GM18868 (cell line): ENCODE data around the gene CCDC8.
"Not testable (repeated sequence)": the region's sequence is repeated elsewhere in the genome, so short reads cannot be mapped to it uniquely, and the experiment has no call there.

Experiments
- ATAC-seq: cut with Tn5 transposase; IDR thresholded peaks from one replicate; pipeline ENCODE4 v1.9.1; 2021; ENCODE audit warnings: mild to moderate bottlenecking, moderate library complexity; ENCODE audit not compliant: unreplicated experiment

The CCDC8 gene

GRCh38 chr19:46383846-46384245, 29.5 kb downstream of the CCDC8 start:
- ATAC-seq: no peak

DNA sequence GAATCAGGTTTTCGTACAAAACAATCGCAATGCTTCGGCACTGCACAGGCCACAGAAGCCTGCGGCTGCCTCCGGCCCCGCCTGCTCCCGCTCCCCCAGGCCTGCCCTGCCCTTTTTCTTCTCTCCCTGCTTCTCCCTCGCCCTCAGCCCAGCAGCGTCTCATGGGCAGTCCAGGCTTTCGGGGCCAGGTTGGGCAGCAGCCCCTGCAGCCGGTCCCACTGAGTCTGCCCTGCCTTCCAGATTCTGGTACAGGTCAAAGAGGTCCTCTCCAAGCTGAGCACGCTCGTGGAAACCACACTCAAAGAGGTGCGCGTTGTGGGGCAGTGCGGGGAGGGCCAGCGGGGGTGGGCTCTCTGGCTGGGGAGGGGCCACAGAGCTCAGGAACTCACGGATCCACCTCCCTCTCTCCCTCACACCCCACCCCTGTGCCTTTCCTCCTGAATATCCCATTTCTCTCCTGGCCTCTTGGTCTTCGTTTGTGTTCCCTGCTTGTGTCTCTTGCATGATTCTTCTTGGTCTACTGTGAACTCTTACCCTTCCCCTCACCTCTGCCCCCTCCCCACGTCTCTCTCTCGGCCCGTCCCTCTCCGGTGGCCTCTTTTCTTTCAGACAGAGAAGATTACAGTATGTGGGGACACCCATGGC, 30.1 kb downstream of the CCDC8 start:
- no peak for ATAC-seq

GRCh38 chr19:46381756-46382345, 31.5 kb downstream of the CCDC8 start:
- no peak for ATAC-seq

- ATAC-seq: no peak
Observed at GRCh38 chr19:46381346-46381745, 32.0 kb downstream of the CCDC8 start.

GRCh38 chr19:46380690-46381089, 32.7 kb downstream of the CCDC8 start:
- ATAC-seq: no peak

DNA sequence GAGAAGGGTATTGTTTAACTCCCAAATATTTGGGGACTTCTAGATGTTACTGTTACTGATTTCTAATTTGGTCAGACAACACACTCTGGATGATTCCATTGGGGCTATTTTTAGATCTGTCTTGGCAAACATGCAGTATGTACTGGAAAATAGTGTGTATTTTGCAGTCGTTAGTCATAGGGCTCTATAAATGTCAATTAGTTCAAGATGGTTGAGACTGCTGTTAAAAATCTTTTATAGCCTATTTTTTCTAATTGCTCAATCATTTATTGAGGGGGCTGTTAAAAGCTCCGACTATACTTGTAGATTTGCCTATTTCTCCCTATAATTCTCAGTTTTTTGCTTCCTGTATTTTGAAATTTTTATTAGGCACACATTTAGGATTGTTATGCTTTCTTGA, 35.1 kb downstream of the CCDC8 start:
- no peak for ATAC-seq

DNA sequence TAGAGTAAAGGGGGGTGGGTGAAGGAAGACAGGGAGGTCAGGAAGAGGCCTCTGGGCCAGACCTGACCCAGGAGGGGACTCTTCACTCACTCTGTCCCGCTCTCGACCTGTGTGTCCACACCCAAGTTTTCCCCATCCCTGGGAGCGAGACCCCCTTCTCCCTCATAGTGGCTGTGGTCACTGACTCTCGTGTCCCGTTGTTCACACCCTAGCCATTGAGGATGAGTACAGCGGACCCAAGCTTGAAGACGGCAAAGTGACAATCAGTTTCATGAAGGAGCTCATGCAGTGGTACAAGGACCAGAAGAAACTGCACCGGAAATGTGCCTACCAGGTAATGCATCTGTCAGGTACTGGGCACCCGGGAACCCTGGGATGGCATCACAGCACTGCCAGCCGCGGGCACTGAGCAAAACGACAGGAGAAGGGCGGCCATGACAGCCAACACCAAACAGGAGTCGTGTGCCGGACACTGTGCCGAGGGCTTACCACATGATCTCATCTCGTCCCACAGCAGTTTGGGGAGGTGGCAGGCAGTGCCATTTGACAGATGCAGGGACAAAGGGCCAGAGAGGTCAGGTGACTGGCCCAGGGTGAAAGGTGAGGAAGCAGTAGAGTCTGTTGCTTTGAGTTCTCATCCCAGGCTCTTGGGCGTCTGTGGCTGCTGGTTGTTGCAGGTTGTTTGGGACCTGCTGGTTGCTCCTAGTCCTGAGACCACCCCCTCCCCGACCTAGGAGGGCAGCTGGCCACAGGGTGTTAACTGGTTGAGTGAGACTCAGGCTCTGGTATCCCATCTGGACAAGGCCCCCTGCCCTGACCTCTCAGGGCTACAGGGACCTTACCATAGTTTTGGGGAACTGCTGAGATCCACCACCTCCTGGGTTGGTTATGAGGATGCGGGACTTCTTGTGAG, 36.9 kb downstream of the CCDC8 start:
- ATAC-seq: no peak

DNA sequence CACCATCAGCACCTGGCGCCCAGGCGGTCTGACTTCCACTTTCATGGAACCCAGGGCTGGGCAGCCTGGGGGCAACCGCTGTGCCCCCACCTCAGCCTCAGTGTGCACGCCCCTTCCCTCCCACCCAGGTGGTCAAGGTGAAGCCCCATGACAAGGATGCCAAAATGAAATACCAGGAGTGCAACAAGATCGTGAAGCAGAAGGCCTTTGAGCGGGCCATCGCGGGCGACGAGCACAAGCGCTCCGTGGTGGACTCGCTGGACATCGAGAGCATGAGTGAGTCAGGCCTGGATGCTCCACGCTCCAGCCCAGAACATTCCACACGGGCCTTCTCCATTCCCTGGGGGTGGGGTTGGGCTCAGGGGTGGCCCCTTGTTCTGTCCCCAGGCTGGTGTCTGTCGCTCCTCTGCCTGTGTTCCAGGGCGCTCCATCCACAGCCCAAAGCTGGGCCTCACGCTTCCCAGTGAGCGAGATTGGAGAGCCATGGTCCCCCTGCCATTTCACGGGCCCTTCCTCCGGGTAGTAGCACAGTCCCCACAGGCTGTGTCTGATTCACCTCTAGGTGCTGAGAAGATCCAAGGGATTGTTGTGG, 37.8 kb downstream of the CCDC8 start:
- not testable (repeated sequence) for ATAC-seq

- no peak for ATAC-seq
Observed at GRCh38 chr19:46374536-46375475, 38.6 kb downstream of the CCDC8 start.

DNA sequence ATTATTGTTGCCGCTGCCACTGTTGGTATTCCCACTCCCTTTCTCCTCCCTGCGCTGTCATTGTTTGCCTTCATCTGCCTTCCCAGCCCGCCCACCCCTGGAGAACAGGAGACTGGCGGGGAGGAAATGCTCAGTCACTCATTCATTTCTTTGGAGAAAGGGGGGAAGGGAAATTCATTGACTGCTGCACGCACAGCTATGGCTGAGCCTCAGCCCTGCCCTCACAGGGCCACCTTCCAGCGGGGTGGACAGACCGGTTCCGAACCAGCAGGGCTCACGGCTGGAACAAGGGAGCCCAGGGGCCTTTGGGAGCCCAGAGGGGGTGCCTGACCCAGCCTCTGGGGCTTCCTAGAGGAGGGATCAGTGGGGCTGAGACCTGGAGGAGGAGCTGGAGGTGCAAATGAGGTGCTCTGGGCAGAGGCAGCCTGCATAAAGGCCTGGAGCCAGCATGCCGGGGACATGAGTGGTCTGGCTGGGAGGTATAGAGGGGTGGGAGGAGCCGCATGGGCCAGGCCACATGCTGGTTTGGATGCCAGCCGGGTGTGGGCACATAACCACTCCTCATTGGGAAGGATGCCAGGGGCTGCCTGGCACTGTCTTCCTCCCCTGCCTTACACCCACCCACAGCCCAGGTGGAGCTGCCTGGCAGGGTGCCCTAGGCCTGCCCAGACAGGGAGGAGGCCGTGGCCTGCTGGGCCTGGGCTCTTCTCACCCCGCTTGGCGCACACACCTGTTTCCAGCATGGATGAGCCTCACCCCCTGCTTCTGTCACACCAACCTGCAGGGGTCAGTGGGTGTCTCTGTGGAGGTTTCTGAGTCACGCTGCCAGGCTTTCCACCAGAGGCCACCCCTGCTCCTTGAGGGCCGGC, 39.6 kb downstream of the CCDC8 start:
- no peak for ATAC-seq

DNA sequence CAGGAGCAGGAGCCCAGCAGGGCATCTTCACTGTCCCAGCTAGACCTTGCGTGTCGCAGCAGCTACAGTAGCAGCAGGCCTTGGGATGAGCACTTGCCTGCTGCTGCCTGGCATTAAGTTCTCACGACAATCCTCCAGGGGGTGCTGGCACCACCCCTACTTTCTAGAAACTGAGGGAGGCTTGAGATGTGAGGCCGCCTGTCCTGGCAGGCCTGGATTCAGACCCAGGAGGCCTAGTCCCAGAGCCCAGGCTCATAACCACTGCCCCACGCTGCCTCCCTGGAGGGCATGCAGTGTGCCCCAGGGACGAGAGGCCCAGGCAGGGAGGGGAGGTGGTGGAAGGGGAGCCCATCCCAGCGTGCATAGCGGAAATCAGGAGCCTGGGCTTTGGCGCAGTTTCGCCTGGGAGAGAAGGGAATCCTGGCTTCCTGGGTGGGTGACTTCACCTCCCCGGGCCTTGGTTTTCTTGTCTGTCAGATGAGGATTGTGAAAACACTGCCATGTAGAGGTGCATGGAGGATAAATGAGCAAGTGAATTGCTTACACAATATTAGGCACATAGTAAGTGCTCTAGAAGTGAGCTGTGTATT, 40.4 kb downstream of the CCDC8 start:
- ATAC-seq: no peak

DNA sequence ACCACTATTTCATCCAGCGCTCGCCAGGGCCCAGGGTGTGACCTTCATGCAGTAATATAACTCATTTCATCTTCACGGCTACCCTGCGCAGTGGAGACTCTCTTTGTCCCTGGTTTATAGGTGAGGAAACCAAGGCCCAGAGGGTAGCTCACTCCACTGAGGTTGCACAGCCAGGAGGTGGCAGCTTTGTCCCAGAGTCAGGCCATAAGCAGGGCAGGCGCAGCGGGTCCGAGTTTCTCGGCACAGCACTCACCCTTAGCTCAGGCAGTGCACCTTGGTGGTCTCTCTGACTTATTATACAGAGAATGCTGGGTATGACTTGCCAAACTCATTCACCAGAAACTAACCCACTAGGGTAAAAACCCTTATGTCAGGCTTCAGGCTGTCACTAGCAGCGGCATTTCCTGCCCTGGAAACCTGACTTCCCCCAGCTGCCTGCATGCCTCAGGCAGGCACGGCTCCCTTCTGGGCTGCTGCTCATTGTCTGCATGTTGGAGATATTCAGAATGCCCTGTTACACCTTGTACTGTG, 41.9 kb downstream of the CCDC8 start:
- ATAC-seq: no peak

GRCh38 chr19:46369817-46370216, 43.5 kb downstream of the CCDC8 start:
- ATAC-seq: no peak

DNA sequence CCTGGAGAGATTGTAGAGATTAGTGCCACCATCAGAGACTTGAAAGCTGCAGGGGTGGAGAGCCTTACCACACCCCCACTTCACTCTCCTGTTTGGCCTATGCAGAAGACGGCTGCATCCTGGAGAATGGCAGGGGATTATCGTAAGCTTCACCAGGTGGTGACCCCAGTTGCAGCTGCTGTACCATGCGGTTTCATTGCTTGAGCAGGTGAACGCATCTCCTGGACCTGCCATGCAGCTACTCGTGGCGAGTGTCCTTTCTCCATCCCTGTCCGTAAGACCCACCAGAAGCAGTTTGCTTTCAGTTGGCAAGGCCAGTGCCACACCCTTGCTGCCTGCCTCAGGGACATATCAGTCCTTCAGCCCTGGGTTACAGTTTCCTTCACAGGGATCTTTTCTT, 45.2 kb downstream of the CCDC8 start:
- ATAC-seq: no peak

DNA sequence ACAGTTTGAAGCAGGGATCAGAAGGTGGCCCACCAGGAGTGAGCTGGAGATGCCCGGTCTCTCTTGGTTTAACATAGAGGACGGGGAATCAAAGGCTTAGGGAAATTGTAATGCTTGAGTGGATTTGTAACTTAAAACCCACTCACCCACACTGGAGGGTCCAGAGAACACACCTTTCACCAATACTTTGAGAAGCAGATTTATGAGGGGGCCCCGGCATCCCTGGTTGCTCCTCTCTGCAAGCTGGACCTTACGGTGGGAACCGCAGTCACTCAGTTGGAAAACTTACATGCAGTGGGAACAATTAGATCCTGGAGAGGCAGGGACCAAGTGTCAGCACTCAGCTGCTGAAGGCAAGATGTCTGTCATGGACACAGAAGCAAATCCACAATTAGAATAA, 45.9 kb downstream of the CCDC8 start:
- no peak for ATAC-seq

- no peak for ATAC-seq
Observed at GRCh38 chr19:46366620-46367292, 46.6 kb downstream of the CCDC8 start.

- ATAC-seq: no peak
Observed at GRCh38 chr19:46365561-46365960, 47.8 kb downstream of the CCDC8 start.

GRCh38 chr19:46364359-46364758, 49.0 kb downstream of the CCDC8 start:
- no peak for ATAC-seq
